HT-29 (cell line): ENCODE data around the gene MST1R. TPM values are rescaled to one million over a fixed set of nuclear protein-coding genes. Genes with fewer than 3 reads are reported as not detected.
"Not testable (repeated sequence)": the region's sequence is repeated elsewhere in the genome, so short reads cannot be mapped to it uniquely, and the experiment has no call there.

Experiments
- DNase-seq: peaks from one replicate; pipeline ENCODE4 v3.0.0-alpha.2; 2015; ENCODE audit warnings: low spot score
- total RNA-seq: library from RNA; depleted of rRNA; stranded (reverse); fragments of >200 nt; shearing (Covaris generic); gene quantifications from 2 replicates; pipeline ENCODE4 v1.2.3, GENCODE V29; 2014; rRNA removed

The MST1R gene
- total RNA-seq, result 60.3 and 64.4 TPM in 2 replicates

- DNase-seq, result peak; percentile 95
Measured at GRCh38 chr3:49903451-49904424, at the start of gene MST1R. TSS of gene MST1R (minus strand) at chr3:49903873. CDS start at chr3:49903609, 264 bp downstream.

- no peak for DNase-seq
Measured at GRCh38 chr3:49952924-49953323, 49.3 kb upstream of the MST1R start.

DNA sequence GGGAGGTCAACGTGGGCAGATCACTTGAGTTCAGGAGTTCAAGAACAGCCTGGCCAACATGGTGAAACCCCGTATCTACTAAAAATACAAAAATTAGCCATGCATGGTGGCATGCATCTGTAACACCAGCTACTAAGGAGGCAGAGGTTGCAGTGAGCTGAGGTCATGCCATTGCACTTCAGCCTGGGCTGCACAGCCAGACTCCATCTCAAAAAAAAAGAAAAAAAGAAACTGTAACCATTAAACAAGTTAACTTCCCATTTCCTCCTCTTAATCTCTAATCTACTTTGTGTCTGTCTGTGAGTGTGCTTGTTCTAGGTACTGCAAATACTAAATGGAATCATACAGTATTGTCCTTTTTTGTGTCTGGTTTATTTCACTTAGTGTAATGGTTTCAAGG, 39.0 kb upstream of the MST1R start:
- no peak for DNase-seq

- no peak for DNase-seq
Measured at GRCh38 chr3:49940667-49941249, 37.1 kb upstream of the MST1R start.

DNA sequence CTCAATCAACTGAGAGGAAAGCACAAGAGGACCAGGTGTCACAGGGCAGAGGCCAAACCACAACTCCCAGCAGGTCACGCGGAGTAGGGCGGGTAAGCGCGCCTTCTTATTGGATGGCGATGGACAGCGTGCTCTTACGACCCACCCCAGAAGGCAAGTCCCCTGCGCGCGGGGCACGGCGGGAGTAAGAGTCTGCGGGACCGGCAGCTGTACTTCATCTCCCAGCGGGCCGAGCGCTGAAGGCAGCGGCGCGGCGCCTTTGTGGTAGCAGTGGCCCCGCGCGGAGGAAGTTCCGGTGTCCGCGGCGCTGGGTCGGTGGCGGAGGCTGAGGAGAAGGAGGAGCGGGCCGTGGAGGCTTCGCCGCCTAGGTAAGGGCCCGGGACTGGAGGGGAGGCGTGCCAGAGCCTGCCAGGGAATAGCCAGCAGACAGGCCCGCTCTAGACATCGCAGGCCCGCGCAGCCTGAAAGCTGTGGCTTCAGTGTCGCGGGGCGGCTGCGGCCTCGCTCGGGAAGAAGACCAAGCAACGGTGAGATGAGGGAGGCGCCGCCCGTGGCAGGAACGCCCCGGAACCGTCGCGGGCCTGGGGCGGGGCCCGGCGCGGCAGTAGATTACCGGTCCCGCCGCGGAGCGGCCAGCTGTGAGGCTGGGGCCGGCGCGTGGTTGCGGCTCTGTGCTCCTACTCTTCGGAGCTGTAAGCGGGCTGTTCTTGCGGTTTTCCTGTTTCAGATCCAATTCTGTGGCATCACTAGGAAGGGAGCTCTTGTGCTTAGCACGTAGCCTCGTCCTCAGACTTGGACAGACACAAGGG, 36.4 kb upstream of the MST1R start, which contains the start of gene RBM6:
Gene RBM6 (plus strand): TSS at position 293 of the 809 bp plus-strand sequence. CDS start 22,492 bp downstream, outside the sequence.
- peak; percentile 92 for DNase-seq

DNA sequence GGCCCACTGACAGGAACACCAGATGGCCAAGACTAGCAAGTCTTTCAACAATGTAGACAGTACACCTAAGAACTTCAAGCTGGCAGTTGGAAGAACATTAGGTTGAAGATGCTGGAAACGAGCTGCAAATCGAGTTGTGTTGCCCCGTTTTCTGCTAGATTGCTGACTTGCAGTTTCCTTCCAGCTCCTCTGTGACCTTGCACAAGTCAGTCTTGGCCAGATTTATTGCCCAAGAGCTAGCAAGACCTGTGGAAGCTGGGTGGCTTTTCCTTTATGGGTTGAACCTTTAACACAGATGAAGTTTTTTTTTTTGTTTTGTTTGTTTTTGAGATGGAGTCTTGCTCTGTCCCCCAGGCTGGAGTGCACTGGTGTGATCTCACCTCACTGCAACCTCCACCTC, 33.4 kb upstream of the MST1R start:
- no peak for DNase-seq

DNA sequence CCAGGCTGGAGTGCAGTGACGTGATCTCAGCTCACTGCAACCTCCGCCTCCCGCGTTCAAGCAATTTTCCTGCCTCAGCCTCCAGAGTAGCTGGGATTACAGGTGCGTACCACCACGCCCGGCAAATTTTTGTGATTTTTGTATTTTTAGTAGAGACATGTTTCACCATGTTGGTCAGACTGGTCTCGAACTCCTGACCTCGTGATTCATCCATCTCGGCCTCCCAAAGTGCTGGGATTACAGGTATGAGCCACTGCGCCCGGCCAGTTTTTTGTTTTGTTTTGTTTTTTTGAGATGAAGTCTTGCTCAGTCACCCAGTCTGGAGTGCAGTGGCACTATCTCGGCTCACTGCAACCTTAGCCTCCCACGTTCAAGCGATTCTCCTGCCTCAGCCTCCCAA, 28.6 kb upstream of the MST1R start:
- not testable (repeated sequence) for DNase-seq

DNA sequence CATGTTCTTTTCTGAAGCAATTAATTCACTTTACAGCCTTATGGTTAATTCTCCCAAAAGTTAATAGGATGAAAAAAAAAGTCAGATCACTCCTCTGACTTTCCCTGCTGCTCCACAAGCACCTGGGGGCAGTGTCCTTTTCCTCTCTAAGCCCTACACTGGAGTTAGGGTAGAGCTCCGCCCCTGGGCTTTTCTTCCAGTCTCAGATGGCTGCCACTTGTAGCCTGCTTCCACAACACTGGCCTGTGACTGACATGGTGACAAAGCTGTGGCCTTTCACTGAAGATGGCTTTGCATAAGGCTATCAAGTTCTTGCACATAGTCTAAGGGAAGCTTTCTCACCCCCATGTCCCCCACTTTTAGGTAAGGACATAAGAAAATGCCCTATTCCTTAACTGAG, 27.2 kb upstream of the MST1R start:
- DNase-seq, result peak; percentile 61

DNA sequence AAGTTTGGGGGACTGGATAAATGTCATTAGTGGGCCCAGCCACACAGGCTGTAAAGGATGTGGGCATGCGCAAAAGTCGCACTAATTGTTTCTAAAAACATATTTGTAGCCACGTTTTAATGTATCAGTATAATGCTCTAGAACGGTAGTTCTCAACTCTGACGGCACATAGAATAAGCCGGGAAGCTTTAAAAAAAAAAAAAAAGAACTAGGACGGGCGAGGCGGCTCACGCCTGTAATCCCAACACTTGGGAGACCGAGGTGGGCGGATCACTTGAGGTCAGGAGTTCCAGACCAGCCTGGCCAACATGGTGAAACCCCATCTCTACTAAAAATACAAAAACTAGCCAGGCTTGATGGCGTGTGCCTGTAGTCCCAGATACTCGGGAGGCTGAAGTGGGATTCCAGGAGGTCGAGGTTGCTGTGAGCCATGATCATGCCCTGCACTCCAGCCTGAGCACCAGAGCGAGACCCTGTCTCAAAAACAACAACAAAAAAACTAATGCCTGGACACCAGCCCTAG, 26.6 kb upstream of the MST1R start:
- DNase-seq, result no peak

DNA sequence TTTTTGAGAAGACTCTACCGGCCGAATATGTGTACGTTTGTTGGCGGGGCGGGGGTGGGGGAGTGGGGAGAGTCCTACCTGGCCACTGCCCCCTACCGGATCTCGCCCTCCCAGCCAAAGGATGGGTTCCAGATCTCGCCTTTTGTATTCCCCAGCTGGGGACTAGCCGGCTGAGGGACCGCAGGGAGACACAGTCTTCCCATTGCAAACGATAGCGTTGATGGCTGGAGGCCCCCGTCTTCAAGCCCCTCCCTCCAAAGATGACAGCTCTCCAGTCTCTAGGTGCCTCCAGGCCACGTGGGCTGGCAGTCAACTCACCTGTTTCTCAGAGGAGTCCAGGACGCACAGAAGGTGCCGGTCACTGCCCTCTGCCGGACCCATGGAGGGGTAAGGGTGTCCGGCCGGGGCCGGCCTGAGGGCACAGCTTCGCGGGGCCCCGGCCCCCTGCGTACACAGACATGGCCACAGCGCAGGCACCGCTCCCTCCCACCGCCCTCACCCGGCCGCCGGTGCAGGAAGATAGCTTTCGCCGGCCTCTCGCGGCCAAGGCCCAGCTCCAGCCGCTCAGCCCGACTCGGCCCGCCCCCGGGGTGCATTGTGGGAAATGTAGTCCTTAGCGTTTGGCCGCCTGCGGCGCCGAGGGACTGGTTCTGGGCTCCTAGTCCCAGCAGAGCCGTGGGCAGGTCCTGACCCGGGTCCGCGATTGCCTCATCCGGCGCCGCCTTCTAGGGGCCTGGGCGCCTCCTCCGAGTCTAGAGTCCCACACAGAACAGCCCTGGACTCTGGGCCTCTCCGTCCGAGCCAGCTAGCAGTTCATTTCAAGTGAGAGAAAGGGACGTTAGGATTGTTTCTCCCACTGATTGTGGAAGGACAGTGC, 25.9 kb upstream of the MST1R start, which contains the start of gene MON1A:
Gene MON1A (minus strand): TSS at position 521 of the 877 bp plus-strand sequence. CDS start 16,465 bp downstream, outside the sequence.
- peak; percentile 89 for DNase-seq

GRCh38 chr3:49928481-49929017, 24.9 kb upstream of the MST1R start:
- no peak for DNase-seq

GRCh38 chr3:49927798-49928197, 24.1 kb upstream of the MST1R start:
- DNase-seq, result no peak

GRCh38 chr3:49926117-49926728, 22.6 kb upstream of the MST1R start:
- no peak for DNase-seq

DNA sequence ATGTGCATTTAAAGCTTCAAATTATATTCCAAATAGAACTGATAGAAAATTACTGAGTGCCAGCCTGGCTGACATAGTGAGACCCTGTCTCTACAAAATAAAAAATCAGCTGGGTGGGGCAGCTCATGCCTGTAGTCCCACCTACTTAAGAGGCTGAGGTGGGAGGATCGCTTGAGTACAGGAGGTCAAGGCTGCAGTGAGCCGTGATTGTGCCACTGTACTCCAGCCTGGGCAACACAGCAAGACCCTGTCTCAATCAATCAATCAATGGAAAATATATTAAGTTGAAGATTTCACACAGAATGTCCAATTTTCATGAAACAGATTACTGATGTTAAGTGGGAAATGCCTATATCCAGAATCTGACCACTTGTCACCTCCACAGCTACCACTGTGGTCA, 21.8 kb upstream of the MST1R start:
- no peak for DNase-seq

DNA sequence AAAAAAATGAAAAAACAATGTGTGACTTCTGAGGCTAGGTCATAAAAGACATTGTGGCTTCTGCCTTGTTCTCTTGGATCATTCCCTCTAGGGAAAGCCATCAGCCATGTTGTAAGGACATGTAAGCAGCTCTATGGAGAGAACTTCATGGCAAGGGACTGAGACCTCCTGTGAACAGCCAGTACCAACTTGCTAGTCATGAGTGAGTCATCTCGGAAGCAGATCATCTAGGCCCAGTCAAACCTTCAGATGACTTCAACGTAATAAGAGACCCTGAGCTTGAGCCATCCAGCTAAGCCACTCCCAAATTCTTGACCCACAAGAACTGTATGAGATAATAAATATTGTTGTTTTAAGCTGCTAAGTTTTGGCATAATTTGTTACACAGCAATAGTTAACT, 21.0 kb upstream of the MST1R start:
- DNase-seq, result no peak

GRCh38 chr3:49917806-49918590, 14.3 kb upstream of the MST1R start:
- not testable (repeated sequence) for DNase-seq

GRCh38 chr3:49916686-49917085, 13.0 kb upstream of the MST1R start:
- DNase-seq, result no peak

DNA sequence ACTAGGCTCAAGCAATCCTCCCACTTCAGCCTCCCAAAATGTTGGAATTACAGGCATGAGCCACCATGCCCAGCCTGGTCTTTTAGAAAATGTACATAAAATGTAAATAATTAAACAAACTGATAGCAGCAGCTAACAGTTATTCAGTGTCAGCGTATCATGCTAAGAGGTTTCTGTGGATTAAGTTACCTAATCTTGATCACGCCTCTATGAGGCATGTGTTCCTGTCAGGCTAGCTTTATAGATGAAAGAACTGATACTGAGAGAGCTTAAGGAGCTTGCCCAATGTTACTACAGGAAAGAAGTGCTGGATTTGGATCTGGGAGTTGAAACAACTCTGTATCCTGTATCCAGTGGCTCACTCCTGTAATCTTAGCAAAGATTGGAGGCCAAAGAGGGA, 11.2 kb upstream of the MST1R start:
- DNase-seq, result no peak

GRCh38 chr3:49912881-49913281, 9.2 kb upstream of the MST1R start:
- DNase-seq, result no peak
